Parathyroid adenoma (tissue), 2 donors: ENCODE results near the gene COQ8A.
A peak's percentile ranks its signal among the peaks of the same experiment; 100 is the strongest.

Experiments
- H2AFZ ChIP-seq: fragments of 300-600 bp; sonication (generic); one replicate; pipeline ENCODE4 v1.7.0; 2017; ENCODE audit warnings: antibody characterized with exemption, mild to moderate bottlenecking
- H3K27ac ChIP-seq: fragments of 300-600 bp; sonication (generic); one replicate; pipeline ENCODE4 v1.7.0; 2017
- H3K27me3 ChIP-seq: fragments of 300-600 bp; sonication (generic); one replicate; pipeline ENCODE4 v1.7.0; 2017; ENCODE audit warnings: low read length; ENCODE audit not compliant: control insufficient read depth, insufficient read depth
- H3K36me3 ChIP-seq: fragments of 300-600 bp; sonication (generic); one replicate; pipeline ENCODE4 v1.7.0; 2017; ENCODE audit warnings: low read length; ENCODE audit not compliant: control insufficient read depth, insufficient read depth
- H3K4me1 ChIP-seq: fragments of 300-600 bp; sonication (generic); one replicate; pipeline ENCODE4 v1.7.0; 2017; ENCODE audit warnings: control low read depth
- H3K4me2 ChIP-seq: fragments of 300-600 bp; sonication (generic); one replicate; pipeline ENCODE4 v1.7.0; 2017; ENCODE audit warnings: low read length
- H3K4me3 ChIP-seq: fragments of 300-600 bp; sonication (generic); one replicate; pipeline ENCODE4 v1.7.0; 2017; ENCODE audit warnings: low read depth, low read length
- H3K79me2 ChIP-seq: fragments of 300-600 bp; sonication (generic); one replicate; pipeline ENCODE4 v1.7.0; 2017; ENCODE audit warnings: control low read depth
- H3K9ac ChIP-seq: fragments of 300-600 bp; sonication (generic); one replicate; pipeline ENCODE4 v1.7.0; 2017; ENCODE audit warnings: mild to moderate bottlenecking
- H3K9me3 ChIP-seq: fragments of 300-600 bp; sonication (generic); one replicate; pipeline ENCODE4 v1.7.0; 2017; ENCODE audit warnings: low read length; ENCODE audit not compliant: control insufficient read depth
- TF ChIP-seq, protein P1 (sequence below): fragments of 300-600 bp; sonication (generic); IDR thresholded peaks from one replicate; pipeline ENCODE4 v1.7.0; 2017; ENCODE audit warnings: antibody characterized with exemption, mild to moderate bottlenecking
- donor health status: primary hyperparathyroidism.

The COQ8A gene

DNA sequence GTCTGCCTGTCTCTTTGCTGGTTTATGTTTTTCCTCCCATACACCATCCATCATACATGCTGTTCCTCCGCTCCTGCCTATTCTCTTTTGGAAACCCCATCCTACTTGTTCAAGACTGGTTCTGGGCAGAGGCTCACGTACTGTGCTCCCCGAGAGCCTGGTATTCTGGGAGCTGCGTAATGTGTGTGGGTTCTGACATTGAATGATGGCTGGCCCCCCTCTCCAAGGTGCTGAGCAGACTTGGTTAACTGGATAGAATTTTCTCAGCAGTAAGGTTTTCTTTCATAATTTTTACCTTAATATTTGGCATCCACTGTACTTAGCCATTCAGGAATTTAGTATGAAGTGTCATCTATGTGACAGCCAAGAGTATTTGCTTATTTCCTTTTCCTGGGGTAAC, 26.6 kb downstream of the COQ8A start:
- no peaks in the 10 kb centered on the region for H3K9me3 ChIP-seq
- H3K79me2 ChIP-seq: no peaks in the 10 kb centered on the region
- H3K4me1 ChIP-seq: no peaks in the 10 kb centered on the region
- H3K4me2 ChIP-seq: no peak overlapping the region
- no peak overlapping the region for H3K27ac ChIP-seq
- TF ChIP-seq, protein P1, sequence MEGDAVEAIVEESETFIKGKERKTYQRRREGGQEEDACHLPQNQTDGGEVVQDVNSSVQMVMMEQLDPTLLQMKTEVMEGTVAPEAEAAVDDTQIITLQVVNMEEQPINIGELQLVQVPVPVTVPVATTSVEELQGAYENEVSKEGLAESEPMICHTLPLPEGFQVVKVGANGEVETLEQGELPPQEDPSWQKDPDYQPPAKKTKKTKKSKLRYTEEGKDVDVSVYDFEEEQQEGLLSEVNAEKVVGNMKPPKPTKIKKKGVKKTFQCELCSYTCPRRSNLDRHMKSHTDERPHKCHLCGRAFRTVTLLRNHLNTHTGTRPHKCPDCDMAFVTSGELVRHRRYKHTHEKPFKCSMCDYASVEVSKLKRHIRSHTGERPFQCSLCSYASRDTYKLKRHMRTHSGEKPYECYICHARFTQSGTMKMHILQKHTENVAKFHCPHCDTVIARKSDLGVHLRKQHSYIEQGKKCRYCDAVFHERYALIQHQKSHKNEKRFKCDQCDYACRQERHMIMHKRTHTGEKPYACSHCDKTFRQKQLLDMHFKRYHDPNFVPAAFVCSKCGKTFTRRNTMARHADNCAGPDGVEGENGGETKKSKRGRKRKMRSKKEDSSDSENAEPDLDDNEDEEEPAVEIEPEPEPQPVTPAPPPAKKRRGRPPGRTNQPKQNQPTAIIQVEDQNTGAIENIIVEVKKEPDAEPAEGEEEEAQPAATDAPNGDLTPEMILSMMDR: no peak
- no peak overlapping the region for H3K9ac ChIP-seq
- H3K36me3 ChIP-seq: no peaks in the 10 kb centered on the region
- H2AFZ ChIP-seq: no peak overlapping the region
- no peak overlapping the region for H3K4me3 ChIP-seq
- H3K27me3 ChIP-seq: no peaks in the 10 kb centered on the region

GRCh38 chr1:226967665-226968064, 27.6 kb downstream of the COQ8A start:
- H3K36me3 ChIP-seq: no peaks in the 10 kb centered on the region
- H3K4me3 ChIP-seq: no peak overlapping the region
- no peaks in the 10 kb centered on the region for H3K79me2 ChIP-seq
- H2AFZ ChIP-seq: no peak overlapping the region
- no peaks in the 10 kb centered on the region for H3K9me3 ChIP-seq
- no peak overlapping the region for H3K27ac ChIP-seq
- H3K4me2 ChIP-seq: no peak overlapping the region
- TF ChIP-seq, protein P1: no peak
- no peak overlapping the region for H3K9ac ChIP-seq
- H3K4me1 ChIP-seq: no peaks in the 10 kb centered on the region
- H3K27me3 ChIP-seq: no peaks in the 10 kb centered on the region

DNA sequence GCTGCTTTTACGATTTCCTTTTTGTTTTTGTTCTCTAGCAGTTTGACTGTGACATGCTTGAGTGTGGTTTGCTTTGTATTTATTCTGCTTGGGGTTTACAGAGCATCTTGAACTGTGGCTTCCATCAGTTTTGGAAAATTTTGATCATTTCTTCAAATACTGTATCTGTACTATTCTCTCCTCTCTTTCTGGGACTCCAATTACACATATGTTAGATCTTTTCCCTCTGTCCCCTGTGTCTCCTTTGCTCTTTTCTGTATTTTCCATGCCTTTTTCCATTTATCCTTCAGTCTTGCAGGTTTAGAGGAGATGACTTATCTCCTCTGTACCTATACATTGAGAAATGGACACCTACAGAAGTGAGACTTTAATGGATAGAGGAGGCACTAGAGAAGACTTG, 31.7 kb downstream of the COQ8A start:
- Histone ChIP-seq H2AFZ (no peak overlapping the region), H3K27me3 (no peaks in the 10 kb centered on the region), H3K27ac (no peak overlapping the region), H3K36me3 (no peaks in the 10 kb centered on the region), H3K4me1 (no peaks in the 10 kb centered on the region), H3K4me2 (no peak overlapping the region), H3K9ac (no peak overlapping the region), H3K79me2 (no peaks in the 10 kb centered on the region), H3K9me3 (no peaks in the 10 kb centered on the region), H3K4me3 (no peak overlapping the region)
- TF ChIP-seq, protein P1: no peak

DNA sequence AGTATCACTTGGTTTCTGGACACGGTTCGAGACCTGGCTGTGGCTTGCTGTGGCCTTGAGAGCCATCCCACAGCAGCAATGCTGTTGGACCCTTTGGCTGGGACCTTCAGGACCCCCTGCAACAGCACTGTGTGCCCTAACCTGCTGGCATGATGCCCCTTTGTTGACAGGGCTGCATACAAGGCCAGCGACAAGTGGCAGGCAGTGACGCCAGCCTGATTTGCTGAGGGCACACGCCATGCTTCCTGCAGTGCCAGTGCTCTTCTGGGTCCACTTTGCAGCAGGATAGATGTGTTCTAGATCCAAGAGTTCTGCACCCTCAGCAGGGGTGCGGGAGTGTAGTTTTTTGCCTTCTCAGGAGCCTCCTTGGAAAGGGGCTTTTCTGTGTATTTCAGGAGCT, 32.8 kb downstream of the COQ8A start:
- TF ChIP-seq, protein P1: no peak
- Histone ChIP-seq H3K9me3 (no peaks in the 10 kb centered on the region), H3K9ac (no peak overlapping the region), H3K4me2 (no peak overlapping the region), H3K4me3 (no peak overlapping the region), H2AFZ (no peak overlapping the region), H3K36me3 (no peaks in the 10 kb centered on the region), H3K79me2 (no peaks in the 10 kb centered on the region), H3K4me1 (no peaks in the 10 kb centered on the region), H3K27me3 (no peaks in the 10 kb centered on the region), H3K27ac (no peak overlapping the region)

DNA sequence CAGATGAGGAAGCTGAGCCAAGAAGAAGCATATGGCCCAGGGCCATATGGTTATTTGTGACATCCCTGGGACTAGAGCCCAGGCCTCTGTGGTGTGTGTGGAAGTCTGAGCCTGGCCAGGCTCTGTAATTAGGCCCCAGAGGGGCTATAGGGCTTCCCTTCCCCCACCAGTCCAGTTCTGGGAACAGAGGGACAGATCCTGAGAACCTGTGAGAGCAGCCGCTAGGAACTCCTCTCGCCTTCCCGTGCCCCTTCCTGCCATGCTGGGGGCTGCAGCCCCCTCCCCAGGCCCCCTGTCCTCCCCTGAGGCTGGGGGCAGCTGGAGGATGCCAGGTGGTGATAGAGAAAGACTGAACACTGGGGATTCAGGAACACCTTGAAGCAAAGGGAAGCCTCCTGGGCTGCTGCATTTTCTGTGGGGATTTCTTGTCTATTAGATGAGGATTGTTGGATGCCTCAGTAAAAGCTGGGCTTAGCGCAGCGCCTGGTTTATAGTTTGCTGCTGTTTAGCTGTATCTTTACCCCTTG, 33.3 kb downstream of the COQ8A start:
- Histone ChIP-seq H2AFZ (no peak overlapping the region), H3K27me3 (no peaks in the 10 kb centered on the region), H3K36me3 (no peaks in the 10 kb centered on the region), H3K4me3 (no peak overlapping the region), H3K4me1 (no peaks in the 10 kb centered on the region), H3K79me2 (no peaks in the 10 kb centered on the region), H3K4me2 (no peak overlapping the region), H3K9ac (no peak overlapping the region), H3K9me3 (no peaks in the 10 kb centered on the region), H3K27ac (peak overlapping the region; percentile 57)
- TF ChIP-seq, protein P1: no peak
